Left ventricle myocardium superior (tissue), 1 donor: Measurements from ENCODE around the gene RPF1. TPM values are rescaled to one million over a fixed set of nuclear protein-coding genes. Genes with fewer than 3 reads are reported as not detected.

Source experiments
- ATAC-seq: fragments of 200-7000 bp; cut with Tn5 transposase; one replicate; pipeline ENCODE4 v1.9.1; 2020; ENCODE audit warnings: mild to moderate bottlenecking, moderate library complexity
- DNase-seq: peaks from one replicate; pipeline ENCODE4 v3.0.0-alpha.2; 2020
- intact Hi-C: fragments of 100-400 bp; cut with micrococcal nuclease; formaldehyde crosslinking; loops from one replicate; pipeline ENCODE4 v1.11.0; 2022
- total RNA-seq: library from RNA; stranded (reverse); fragmentation: NEBNext Ultra II Directional; extraction: Animal tissue kit (Norgen Biotek cat#: 25700); gene quantifications from one replicate; pipeline ENCODE4 v1.2.1, GENCODE V29; 2021
- donor health status: DM: no; HTN: yes; CAD: no; lungs with severe emphysema.

RPF1 gene
- total RNA-seq, 1 donor from 2014 or later = 35.9 TPM

GRCh38 chr1:84538599-84538998, 59.5 kb downstream of the RPF1 start:
- intact Hi-C loops = no loop called here
- ATAC-seq (no peak), DNase-seq (no peak)

GRCh38 chr1:84539972-84540371, 60.9 kb downstream of the RPF1 start:
- DNase-seq (no peak), ATAC-seq (no peak)
- intact Hi-C loops = no loop called here

GRCh38 chr1:84540759-84541158, 61.7 kb downstream of the RPF1 start:
- intact Hi-C loops = no loop called here
- ATAC-seq = no peak
- DNase-seq = no peak

GRCh38 chr1:84541679-84542078, 62.6 kb downstream of the RPF1 start:
- DNase-seq (no peak), ATAC-seq (no peak)
- intact Hi-C loops = no loop called here

Other genes starting within 250 kb of the RPF1 start
- gene SAMD13, start 177.6 kb upstream of the RPF1 start, total RNA-seq = 1.7 TPM
- gene DNASE2B, start 80.8 kb upstream of the RPF1 start, total RNA-seq = not detected
- 1.7 TPM for gene SPATA1, start 27.1 kb downstream of the RPF1 start, total RNA-seq
- gene GNG5, start 27.3 kb downstream of the RPF1 start, total RNA-seq = 213 TPM
- gene CTBS, start 95.2 kb downstream of the RPF1 start, total RNA-seq = 6.7 TPM
- gene SSX2IP, start 211.2 kb downstream of the RPF1 start, total RNA-seq = 16.5 TPM